ENCODE results near the gene TACR1.
"Not testable (repeated sequence)": the region's sequence is repeated elsewhere in the genome, so short reads cannot be mapped to it uniquely, and the experiment has no call there.

DNA sequence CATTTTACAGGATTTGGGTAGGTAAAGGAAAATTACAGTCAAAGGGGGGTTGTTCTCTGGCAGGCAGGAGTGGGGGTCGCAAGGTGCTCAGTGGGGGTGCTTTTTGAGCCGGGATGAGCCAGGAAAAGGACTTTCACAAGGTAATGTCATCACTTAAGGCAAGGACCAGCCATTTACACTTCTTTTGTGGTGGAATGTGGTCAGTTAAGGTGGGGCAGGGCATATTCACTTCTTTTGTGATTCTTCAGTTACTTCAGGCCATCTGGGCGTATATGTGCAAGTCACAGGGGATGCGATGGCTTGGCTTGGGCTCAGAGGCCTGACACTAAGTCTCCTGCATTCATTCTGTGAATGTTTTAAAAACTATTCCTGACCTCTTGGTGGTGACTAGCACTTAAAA is 19.9 kb upstream of the TACR1 start:
- TF ChIP-seq CTCF, EP300, POLR2A (IDR thresholded peaks at IDR 0.05): not testable (repeated sequence)
